ENCODE data around the gene STARD3.
A peak's percentile ranks its signal among the peaks of the same experiment; 100 is the strongest.

Gene STARD3

DNA sequence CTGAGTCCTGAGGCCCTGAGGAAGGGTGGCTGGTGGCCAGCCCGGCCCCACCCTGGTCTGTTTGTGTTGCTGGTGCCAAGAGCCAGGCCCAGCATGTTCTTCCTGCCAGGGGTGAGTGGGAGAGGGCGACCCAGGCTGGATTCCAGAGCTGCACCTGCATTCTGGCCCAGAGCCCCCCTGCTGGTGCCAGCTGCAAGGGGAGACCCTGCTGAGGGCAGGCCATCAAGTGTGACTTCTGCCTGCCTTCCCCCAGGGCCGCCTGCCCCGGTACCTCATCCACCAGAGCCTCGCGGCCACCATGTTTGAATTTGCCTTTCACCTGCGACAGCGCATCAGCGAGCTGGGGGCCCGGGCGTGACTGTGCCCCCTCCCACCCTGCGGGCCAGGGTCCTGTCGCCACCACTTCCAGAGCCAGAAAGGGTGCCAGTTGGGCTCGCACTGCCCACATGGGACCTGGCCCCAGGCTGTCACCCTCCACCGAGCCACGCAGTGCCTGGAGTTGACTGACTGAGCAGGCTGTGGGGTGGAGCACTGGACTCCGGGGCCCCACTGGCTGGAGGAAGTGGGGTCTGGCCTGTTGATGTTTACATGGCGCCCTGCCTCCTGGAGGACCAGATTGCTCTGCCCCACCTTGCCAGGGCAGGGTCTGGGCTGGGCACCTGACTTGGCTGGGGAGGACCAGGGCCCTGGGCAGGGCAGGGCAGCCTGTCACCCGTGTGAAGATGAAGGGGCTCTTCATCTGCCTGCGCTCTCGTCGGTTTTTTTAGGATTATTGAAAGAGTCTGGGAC is 25.8 kb downstream of the STARD3 start:
- ATAC-seq (ENCODE audit: low read depth) (no peak), DNase-seq (ENCODE audit: low spot score) (no peak)
- no peak overlapping the region for H3K27ac ChIP-seq (ENCODE audit: poor library complexity, severe bottlenecking)
- TF ChIP-seq, protein P1, sequence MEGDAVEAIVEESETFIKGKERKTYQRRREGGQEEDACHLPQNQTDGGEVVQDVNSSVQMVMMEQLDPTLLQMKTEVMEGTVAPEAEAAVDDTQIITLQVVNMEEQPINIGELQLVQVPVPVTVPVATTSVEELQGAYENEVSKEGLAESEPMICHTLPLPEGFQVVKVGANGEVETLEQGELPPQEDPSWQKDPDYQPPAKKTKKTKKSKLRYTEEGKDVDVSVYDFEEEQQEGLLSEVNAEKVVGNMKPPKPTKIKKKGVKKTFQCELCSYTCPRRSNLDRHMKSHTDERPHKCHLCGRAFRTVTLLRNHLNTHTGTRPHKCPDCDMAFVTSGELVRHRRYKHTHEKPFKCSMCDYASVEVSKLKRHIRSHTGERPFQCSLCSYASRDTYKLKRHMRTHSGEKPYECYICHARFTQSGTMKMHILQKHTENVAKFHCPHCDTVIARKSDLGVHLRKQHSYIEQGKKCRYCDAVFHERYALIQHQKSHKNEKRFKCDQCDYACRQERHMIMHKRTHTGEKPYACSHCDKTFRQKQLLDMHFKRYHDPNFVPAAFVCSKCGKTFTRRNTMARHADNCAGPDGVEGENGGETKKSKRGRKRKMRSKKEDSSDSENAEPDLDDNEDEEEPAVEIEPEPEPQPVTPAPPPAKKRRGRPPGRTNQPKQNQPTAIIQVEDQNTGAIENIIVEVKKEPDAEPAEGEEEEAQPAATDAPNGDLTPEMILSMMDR (IDR thresholded peaks at IDR 0.05; ENCODE audit: poor library complexity, severe bottlenecking), result no peak
- H3K9me3 ChIP-seq (ENCODE audit: severe bottlenecking), result no peaks in the 10 kb centered on the region
- H3K36me3 ChIP-seq (ENCODE audit: low read depth), result no peaks in the 10 kb centered on the region; the same call in 1 of the 2 replicates
- no peaks in the 10 kb centered on the region for H3K4me1 ChIP-seq (ENCODE audit: insufficient read depth, poor library complexity, severe bottlenecking)
- H3K27me3 ChIP-seq (ENCODE audit: insufficient read depth, poor library complexity, severe bottlenecking), result no peaks in the 10 kb centered on the region
- H3K4me3 ChIP-seq (ENCODE audit: severe bottlenecking), result no peak overlapping the region

DNA sequence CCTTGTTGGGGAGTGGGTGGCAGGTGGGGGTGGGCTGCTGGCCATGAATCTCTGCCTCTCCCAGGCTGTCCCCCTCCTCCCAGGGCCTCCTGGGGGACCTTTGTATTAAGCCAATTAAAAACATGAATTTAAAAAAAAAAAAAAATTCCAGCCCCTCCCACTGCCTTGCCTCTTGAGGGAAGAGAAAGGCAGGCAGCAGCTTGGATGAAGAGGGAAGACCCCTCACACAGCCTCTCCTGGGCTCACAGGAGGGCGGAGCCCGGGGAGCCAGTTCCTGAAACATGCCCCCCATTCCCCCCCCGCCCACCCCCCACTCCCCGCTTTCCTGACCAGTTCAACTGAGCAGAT is 26.4 kb downstream of the STARD3 start:
- Histone ChIP-seq H3K27ac (ENCODE audit: poor library complexity, severe bottlenecking) (no peak overlapping the region), H3K4me3 (ENCODE audit: severe bottlenecking) (no peak overlapping the region), H3K4me1 (ENCODE audit: insufficient read depth, poor library complexity, severe bottlenecking) (no peaks in the 10 kb centered on the region), H3K9me3 (ENCODE audit: severe bottlenecking) (no peaks in the 10 kb centered on the region), H3K27me3 (ENCODE audit: insufficient read depth, poor library complexity, severe bottlenecking) (no peaks in the 10 kb centered on the region), H3K36me3 (ENCODE audit: low read depth) (no peaks in the 10 kb centered on the region; the same call in 1 of the 2 replicates)
- TF ChIP-seq, protein P1 (IDR thresholded peaks at IDR 0.05; ENCODE audit: poor library complexity, severe bottlenecking), result no peak
- ATAC-seq (ENCODE audit: low read depth) (no peak), DNase-seq (ENCODE audit: low spot score) (no peak)

DNA sequence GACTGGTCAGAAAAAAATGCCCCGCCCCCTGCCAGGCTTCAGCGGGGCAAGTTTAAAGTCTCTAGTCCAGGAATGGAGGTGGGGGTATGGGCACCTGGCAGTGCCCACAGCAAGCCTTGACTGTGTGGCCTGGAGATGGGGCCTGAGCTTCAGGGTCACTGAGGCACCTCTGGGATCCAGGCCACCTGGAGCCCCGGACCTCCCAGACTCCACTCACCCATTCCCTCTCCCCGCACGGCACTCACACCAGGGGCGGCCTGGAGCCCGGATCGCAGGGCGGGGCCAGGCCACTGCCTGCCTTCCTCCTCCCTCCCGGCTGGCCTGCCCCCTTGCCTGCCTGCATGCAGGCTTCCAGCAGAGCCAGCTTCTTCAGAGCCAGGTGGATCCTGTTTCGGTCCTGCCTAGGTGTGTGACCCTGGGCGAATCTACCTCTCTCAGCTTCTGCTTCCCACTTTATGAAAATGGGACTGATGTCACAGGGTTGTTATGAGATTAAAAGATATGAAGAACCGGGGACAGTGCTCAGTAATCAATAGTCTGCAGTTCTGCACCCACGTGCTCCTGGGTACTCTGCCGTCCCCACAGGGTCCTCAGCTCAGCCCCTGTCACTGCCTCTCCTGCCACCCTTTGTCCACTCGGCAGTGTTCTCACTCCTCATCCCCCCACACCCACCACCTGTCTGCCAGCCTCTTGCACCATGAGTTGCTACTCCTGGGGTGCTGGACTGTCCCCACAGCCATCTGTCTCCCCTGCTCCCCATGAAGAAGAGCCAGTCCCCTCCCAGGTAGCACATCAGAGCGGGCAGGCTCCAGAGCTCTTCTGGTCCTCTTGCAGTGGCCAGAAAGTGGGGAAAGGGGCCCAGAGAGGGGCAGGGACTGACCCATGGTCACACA is 27.0 kb downstream of the STARD3 start:
- no peaks in the 10 kb centered on the region for H3K9me3 ChIP-seq (ENCODE audit: severe bottlenecking)
- ATAC-seq (ENCODE audit: low read depth), result peak; percentile 43
- TF ChIP-seq, protein P1 (IDR thresholded peaks at IDR 0.05; ENCODE audit: poor library complexity, severe bottlenecking), result no peak
- no peaks in the 10 kb centered on the region; the same call in 1 of the 2 replicates for H3K36me3 ChIP-seq (ENCODE audit: low read depth)
- H3K27me3 ChIP-seq (ENCODE audit: insufficient read depth, poor library complexity, severe bottlenecking), result peaks cover 4% of the 10 kb centered on the region
- H3K4me3 ChIP-seq (ENCODE audit: severe bottlenecking), result no peak overlapping the region
- H3K27ac ChIP-seq (ENCODE audit: poor library complexity, severe bottlenecking), result no peak overlapping the region
- no peaks in the 10 kb centered on the region for H3K4me1 ChIP-seq (ENCODE audit: insufficient read depth, poor library complexity, severe bottlenecking)
- no peak for DNase-seq (ENCODE audit: low spot score)

GRCh38 chr17:39664581-39665561 is 27.9 kb downstream of the STARD3 start, which contains the start of gene TCAP:
Gene TCAP, plus strand, starts transcription at chr17:39665349. Its CDS starts 11 bp downstream, at chr17:39665360.
- Histone ChIP-seq H3K27me3 (ENCODE audit: insufficient read depth, poor library complexity, severe bottlenecking) (peaks cover 4% of the 10 kb centered on the region), H3K27ac (ENCODE audit: poor library complexity, severe bottlenecking) (no peak within 1 kb of the TSS)

More at GRCh38 chr17:39664581-39665561, 27.9 kb downstream of the STARD3 start, which contains the start of gene TCAP:
- Histone ChIP-seq H3K4me3 (ENCODE audit: severe bottlenecking) (no peak within 1 kb of the TSS), H3K4me1 (ENCODE audit: insufficient read depth, poor library complexity, severe bottlenecking) (no peaks in the 10 kb centered on the region), H3K36me3 (ENCODE audit: low read depth) (no peaks in the 10 kb centered on the region; the same call in 1 of the 2 replicates), H3K9me3 (ENCODE audit: severe bottlenecking) (no peaks in the 10 kb centered on the region)
- DNase-seq (ENCODE audit: low spot score), result no peak
- no peak for ATAC-seq (ENCODE audit: low read depth)
- TF ChIP-seq, protein P1 (IDR thresholded peaks at IDR 0.05; ENCODE audit: poor library complexity, severe bottlenecking), result no peak

Measured in RWPE2 (cell line).